Right lobe of liver (tissue), 4 donors: ENCODE measurements around the gene DYRK3.

Source experiments
- CTCF ChIP-seq, 4 donors: fragments of 200-600 bp in 3 of 4; fragments of 450-650 bp in 1 of 4; IDR thresholded peaks; one replicate each; pipeline versions ENCODE4 v1.5.1 to v1.8.0; 2016 to 2022; ENCODE audit warnings: antibody characterized with exemption in 4 of 4, mild to moderate bottlenecking in 2 of 4
- POLR2A ChIP-seq: fragments of 450-650 bp; IDR thresholded peaks from one replicate; pipeline ENCODE4 v1.6.1; 2017; ENCODE audit warnings: antibody characterized with exemption, mild to moderate bottlenecking
- donor health status: DM: no; HTN: no; CAD: no.
- donor health status: DM: no; HTN: no; CAD: no.
- donor health status: DM: no; HTN: yes; CAD: no.

DNA sequence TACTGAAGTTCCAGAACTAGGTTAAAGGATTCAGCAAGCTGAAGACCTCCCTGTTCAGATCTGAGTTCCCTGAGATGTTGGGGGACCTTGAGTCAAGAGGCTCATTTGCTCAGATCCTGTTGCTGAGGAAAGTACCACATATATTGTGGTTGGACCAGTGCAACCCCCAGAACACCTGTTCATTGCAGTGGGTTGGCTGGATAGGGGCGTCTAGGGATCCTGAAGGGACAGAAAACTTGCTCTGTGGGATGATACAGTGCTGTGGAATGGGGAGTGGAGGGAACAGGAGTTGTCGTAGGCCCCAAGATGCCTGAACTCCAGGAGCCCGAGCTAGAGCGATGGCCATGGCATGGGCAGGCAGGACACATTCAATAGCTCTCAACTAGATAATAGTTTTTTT lies 24.8 kb downstream of the DYRK3 start:
- no peak for TF ChIP-seq CTCF (IDR thresholded peaks at IDR 0.05)
- TF ChIP-seq POLR2A = no peak
